GM19240 (cell line): ENCODE results near the gene HAT1.

Experiments
- DNase-seq: peaks from one replicate; pipeline ENCODE4 v3.0.0; 2011; ENCODE audit warnings: low spot score; ENCODE audit not compliant: insufficient read length

The HAT1 gene

GRCh38 chr2:171913517-171913916, 8.7 kb upstream of the HAT1 start:
- DNase-seq, result no peak

- DNase-seq, result no peak
Observed at GRCh38 chr2:171919453-171919852, 2.8 kb upstream of the HAT1 start.

GRCh38 chr2:171921970-171922229, 361 bp upstream of the HAT1 start:
- no peak for DNase-seq

GRCh38 chr2:171923206-171923605, 945 bp downstream of the HAT1 start:
- no peak for DNase-seq

- no peak for DNase-seq
Observed at GRCh38 chr2:171924170-171924942, 2.1 kb downstream of the HAT1 start.

GRCh38 chr2:171930385-171930784, 8.1 kb downstream of the HAT1 start:
- no peak for DNase-seq

- no peak for DNase-seq
Observed at GRCh38 chr2:171939058-171939742, 16.9 kb downstream of the HAT1 start.

GRCh38 chr2:171939743-171940071, 17.4 kb downstream of the HAT1 start:
- DNase-seq, result no peak

- no peak for DNase-seq
Observed at GRCh38 chr2:171941316-171941699, 19.0 kb downstream of the HAT1 start.

GRCh38 chr2:171943869-171944268, 21.6 kb downstream of the HAT1 start:
- no peak for DNase-seq

GRCh38 chr2:171952276-171952675, 30.0 kb downstream of the HAT1 start:
- no peak for DNase-seq

- DNase-seq, result no peak
Observed at GRCh38 chr2:171952748-171953147, 30.5 kb downstream of the HAT1 start.

- no peak for DNase-seq
Observed at GRCh38 chr2:171956135-171956825, 34.0 kb downstream of the HAT1 start.

- DNase-seq, result no peak
Observed at GRCh38 chr2:171957061-171957460, 34.8 kb downstream of the HAT1 start.

- DNase-seq, result no peak
Observed at GRCh38 chr2:171958475-171958874, 36.2 kb downstream of the HAT1 start.

- no peak for DNase-seq
Observed at GRCh38 chr2:171959998-171960397, 37.7 kb downstream of the HAT1 start.

- DNase-seq, result no peak
Observed at GRCh38 chr2:171960570-171960969, 38.3 kb downstream of the HAT1 start.

- no peak for DNase-seq
Observed at GRCh38 chr2:171963198-171963597, 40.9 kb downstream of the HAT1 start.

GRCh38 chr2:171964308-171964707, 42.0 kb downstream of the HAT1 start:
- no peak for DNase-seq

- DNase-seq, result no peak
Observed at GRCh38 chr2:171965238-171965637, 43.0 kb downstream of the HAT1 start.

GRCh38 chr2:171965661-171966060, 43.4 kb downstream of the HAT1 start:
- no peak for DNase-seq

GRCh38 chr2:171966235-171966634, 44.0 kb downstream of the HAT1 start:
- DNase-seq, result no peak

- DNase-seq, result no peak
Observed at GRCh38 chr2:171966688-171967087, 44.4 kb downstream of the HAT1 start.
